ENCODE data around the gene ALDH6A1.

GRCh38 chr14:74081491-74081890, 2.8 kb downstream of the ALDH6A1 start:
- TF ChIP-seq, protein P1, sequence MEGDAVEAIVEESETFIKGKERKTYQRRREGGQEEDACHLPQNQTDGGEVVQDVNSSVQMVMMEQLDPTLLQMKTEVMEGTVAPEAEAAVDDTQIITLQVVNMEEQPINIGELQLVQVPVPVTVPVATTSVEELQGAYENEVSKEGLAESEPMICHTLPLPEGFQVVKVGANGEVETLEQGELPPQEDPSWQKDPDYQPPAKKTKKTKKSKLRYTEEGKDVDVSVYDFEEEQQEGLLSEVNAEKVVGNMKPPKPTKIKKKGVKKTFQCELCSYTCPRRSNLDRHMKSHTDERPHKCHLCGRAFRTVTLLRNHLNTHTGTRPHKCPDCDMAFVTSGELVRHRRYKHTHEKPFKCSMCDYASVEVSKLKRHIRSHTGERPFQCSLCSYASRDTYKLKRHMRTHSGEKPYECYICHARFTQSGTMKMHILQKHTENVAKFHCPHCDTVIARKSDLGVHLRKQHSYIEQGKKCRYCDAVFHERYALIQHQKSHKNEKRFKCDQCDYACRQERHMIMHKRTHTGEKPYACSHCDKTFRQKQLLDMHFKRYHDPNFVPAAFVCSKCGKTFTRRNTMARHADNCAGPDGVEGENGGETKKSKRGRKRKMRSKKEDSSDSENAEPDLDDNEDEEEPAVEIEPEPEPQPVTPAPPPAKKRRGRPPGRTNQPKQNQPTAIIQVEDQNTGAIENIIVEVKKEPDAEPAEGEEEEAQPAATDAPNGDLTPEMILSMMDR (IDR thresholded peaks at IDR 0.05) = no peak
- TF ChIP-seq POLR2A (IDR thresholded peaks at IDR 0.05) = no peak

Data from testis (tissue), 2 donors.